NOMO-1 treated with DMSO at 0.1 percent for 48 hours (cell line): ENCODE data around the gene PXYLP1.

ENCODE experiments used
- DNase-seq: peaks from one replicate; lab custom pipeline; 2025; ENCODE audit not compliant: unreplicated experiment; lab: John Stamatoyannopoulos, UW

The PXYLP1 gene

DNA sequence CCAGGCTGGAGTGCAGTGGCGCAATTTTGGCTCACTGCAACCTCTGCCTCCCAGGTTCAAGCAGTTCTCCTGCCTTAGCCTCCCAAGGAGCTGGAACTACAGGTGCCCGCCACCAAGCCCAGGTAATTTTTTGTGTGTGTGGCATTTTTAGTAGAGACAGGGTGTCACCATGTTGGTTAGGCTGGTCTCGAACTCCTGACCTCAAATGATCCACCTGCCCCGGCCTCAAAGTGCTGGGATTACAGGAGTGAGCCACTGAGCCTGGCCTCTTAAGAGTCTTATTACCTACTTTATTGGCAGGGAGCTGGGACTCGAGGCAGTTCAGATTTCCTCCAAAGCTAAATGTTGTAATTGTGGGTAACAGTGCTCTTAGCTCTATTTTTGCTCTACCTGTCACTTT, 16.4 kb downstream of the PXYLP1 start:
- no peak for DNase-seq

DNA sequence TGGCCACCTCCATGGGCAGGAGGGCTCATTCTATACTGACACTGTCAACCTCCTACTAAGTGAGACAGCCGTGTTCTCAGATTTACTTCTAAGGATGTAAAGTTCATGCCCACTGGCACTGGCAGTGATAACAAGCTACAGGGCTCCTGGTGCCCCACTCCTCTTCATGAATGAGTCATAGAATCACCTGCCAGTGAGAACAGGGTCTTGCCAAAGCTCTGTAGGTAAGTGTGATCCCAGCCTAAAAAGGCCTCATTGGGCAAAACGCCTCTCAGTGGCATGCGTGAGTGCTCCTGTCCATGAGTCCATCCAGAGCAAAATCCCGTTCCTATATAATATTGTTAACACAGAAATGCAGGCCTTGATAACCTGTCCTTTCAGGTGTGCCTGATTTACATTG, 17.4 kb downstream of the PXYLP1 start:
- DNase-seq: no peak

- DNase-seq: no peak
Observed at GRCh38 chr3:141250342-141250741, 18.7 kb downstream of the PXYLP1 start.

GRCh38 chr3:141250828-141251227, 19.2 kb downstream of the PXYLP1 start:
- no peak for DNase-seq

DNA sequence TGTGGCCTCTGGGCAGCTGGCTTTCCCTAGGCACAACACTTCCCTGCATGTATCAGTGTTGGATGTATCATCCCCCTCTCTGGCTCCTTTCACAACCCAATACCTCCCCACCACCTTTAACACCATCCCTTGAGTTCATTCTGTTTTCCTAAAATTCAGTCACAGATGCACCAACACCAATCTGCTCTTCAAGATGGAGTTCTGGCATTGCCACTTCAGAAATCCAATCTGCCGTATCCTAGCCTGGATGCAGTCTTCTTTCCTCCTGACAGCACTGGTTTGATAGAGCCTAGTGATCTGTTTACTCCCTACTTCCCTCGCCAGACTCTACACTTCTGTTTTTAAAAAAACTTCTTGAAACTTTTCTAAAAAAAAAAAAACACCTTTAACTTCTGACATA, 21.7 kb downstream of the PXYLP1 start:
- no peak for DNase-seq

DNA sequence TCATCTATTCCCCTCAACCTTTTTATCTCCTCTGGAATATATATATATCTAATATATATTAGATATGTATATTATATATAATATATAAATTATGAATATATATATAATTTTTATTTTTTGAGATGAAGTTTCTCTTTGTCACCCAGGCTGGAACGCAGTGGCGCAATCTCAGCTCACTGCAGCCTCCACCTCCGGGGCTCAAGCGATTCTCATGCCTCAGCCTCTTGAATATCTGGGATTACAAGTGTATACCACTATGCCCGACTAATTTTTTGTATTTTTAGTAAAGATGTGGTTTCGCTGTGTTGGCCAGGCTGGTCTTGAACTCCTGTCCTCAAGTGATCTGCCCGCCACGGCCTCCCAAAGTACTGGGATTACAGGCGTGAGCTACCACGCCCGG, 22.2 kb downstream of the PXYLP1 start:
- DNase-seq: no peak

- DNase-seq: no peak
Observed at GRCh38 chr3:141255137-141255845, 23.7 kb downstream of the PXYLP1 start.

DNA sequence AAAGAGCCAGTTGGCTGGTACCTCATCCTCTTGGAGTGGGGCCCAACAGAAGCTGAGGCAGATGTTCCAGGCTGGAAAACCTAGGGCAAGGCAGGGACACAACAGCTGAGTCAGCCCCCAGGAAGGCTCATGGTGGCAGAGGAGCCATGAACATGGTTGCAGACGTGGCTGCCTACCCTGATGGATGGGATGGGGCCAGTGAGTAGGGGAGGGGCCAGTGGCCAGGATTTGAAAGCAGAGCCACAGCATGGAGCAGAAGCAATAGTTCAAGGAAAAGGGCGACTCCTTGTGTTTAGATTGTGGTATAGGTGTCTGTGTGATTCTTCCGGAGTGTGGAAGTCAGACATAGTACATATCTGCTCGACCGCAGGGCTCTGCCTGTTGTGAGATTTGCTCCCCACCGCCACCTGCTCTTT, 24.2 kb downstream of the PXYLP1 start:
- DNase-seq: peak; percentile 74

DNA sequence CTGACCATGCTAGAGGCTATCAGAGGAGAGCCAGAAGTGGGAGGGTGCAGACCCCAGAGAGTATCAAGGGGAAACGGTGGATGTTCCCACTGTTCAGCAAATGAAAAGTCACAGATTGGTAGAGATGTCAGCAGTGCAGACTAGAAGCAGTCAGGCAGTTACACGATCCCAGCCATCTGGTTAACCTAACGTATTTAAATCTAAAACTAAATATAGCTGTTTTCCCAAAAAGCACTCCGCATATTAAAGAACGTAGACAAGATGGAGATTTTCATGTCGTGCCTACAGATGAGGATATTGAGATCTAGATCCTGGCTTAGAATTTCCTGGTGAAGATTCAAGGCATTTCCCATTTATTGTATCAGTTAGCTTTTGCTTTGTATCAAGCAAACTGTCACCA, 25.2 kb downstream of the PXYLP1 start:
- no peak for DNase-seq

GRCh38 chr3:141257961-141258360, 26.3 kb downstream of the PXYLP1 start:
- no peak for DNase-seq

DNA sequence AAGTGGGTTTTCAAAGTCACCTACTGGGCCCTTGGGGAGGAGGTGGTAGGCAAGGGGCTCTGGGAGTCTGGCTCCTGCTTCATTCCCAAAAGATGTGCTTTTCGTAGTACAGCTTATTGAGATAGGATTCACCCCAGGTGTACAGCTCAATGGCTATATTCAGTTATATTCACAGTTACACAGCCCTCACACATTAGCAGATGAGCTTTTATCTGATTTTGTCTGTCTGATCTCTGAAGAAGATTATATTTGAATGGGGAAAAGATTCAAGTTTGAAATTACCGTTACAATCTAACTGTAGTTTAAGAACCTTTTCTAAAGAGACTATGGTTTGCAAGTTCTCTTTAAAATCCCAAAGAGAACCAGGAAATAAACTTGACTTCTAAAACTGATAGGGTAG, 27.3 kb downstream of the PXYLP1 start:
- no peak for DNase-seq

- DNase-seq: no peak
Observed at GRCh38 chr3:141259821-141260629, 28.4 kb downstream of the PXYLP1 start.

- DNase-seq: no peak
Observed at GRCh38 chr3:141260630-141260927, 29.0 kb downstream of the PXYLP1 start.

GRCh38 chr3:141261472-141262307, 30.1 kb downstream of the PXYLP1 start:
- DNase-seq: peak; percentile 46

DNA sequence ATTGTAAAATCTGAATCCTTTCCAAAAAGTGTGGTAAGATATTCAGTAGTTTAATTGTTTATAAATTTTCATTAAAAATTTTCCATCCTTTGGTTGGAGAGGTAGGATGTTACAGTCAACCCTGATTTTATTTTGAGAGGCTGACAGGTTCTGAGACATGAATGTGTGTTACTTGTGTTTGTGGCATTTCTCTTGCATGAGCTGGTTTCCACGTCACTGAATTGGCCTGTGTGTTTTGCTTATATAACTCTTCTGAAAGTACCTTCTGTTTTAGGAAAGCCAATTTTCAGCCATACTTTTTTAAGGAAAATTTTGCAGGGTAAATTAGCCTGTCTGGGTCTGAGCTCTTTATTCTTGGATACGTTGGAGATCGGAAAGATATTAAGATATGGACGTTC, 30.7 kb downstream of the PXYLP1 start:
- DNase-seq: no peak

DNA sequence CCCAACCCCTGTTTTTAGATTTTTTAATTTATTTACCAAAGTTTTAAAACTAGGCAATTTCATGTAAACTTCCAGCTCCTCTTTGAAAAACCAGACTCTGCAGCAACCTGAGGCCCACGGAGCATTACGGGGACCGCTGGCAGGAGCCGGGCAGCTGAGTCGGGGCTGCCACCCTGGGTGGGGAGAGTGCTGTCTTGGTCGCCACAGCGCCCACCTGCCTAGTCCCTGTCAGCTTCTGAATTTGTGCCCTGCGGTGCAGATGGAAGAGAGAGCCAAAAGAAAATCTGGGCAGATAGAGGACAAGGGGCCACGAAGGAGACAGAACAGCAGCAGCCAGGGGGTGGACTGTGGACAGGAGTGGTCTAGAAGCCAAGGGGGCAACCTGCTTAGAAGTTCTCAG, 34.6 kb downstream of the PXYLP1 start:
- DNase-seq: no peak

DNA sequence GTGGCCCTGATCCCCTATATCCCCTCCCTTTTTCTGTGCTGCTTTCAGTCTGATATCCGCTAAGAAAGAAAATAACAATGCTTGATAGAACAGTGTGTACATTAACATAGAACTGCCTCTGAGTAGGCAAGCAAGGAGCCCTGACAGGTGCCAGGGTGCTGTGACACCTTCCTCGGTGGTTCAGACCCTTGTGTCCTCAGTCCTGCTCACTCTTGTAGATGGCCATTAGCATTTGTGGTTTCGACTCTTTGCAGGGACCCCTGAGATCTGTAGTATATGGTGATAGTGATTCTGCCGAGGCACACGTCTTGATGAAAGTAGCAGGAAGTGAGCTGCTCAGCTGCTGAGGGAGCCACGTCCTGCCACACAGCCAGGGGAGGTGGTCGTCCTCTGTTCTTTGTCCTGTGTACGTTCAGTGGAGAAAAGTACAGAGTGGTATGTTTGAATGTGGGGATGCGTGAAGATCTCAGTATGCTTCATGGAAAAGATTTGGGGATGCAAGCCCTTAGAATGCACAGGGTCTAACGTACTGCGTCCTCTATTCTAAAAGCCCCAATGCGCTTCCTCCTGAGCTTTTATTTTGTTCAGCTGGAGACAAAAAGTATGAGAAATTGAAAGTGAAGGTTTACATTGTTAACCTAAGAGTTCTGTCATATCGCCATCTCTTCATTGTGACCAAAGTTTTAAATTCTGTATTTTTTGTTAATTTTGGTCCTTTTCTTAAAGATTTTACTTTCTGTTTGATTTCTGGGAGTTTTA, 35.4 kb downstream of the PXYLP1 start:
- no peak for DNase-seq

DNA sequence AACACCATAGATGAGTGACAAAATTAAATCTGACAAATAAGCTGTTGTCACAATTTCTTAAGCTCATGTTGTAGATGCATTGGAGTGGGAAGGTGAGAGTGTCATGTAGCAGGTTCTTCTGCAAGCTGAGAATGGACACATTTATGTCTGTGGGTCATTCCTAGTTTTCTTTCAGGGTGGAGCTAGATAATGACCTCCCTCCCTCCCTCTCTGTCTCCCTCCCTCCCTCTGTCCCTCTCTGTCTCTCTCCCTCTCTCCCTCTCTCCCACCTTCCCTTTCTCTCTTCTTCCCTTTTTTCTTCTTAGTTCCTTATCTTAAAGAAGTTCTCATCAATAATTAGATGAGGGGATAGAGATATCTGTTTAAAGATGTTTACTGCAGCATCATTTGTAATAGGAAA, 36.0 kb downstream of the PXYLP1 start:
- no peak for DNase-seq

GRCh38 chr3:141268306-141268705, 36.7 kb downstream of the PXYLP1 start:
- no peak for DNase-seq

DNA sequence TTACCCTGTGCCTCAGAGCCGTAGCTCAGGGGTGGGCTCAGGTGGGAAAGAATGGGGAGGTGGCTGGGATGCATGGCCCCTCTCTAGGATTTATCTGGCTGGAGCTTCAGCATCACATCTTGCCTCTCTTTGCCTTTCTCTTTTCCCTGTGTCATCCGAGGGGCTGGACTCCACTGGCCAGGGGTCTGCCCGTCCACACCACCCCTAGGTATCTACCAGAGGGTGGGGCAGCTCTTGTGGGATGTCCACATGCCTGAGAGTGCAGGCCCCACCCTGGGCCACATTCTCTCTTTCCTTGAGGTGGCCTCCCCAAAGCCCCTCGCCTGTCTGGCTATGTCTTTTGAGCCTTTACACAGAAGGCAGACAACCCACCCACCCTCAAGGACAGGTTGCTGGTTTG, 37.2 kb downstream of the PXYLP1 start:
- DNase-seq: no peak

DNA sequence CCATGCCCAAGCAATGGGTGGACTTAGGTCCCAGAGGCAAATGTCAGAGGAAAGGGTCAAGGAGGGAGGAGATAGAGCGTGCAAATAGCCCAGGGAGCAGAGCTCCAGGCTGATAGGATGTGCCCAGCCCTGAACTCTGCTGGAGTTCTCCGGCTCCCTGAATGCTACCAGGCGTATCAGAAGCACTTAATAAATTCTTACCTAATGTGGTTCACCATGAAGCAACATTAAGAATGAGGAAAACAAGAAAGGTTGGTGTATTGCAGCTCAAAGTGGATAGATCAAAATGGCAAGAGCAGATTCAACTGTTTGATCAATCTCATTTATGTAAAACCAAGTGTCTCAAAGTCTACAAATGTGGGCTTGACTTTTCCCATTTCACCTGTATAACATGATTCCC, 38.3 kb downstream of the PXYLP1 start:
- no peak for DNase-seq
